GM21360 (cell line): Measurements from ENCODE around the gene RABL6.

Experiments used
- ATAC-seq: cut with Tn5 transposase; IDR thresholded peaks from one replicate; pipeline ENCODE4 v1.9.1; 2021; ENCODE audit warnings: mild to moderate bottlenecking, moderate library complexity; ENCODE audit not compliant: unreplicated experiment

The RABL6 gene

DNA sequence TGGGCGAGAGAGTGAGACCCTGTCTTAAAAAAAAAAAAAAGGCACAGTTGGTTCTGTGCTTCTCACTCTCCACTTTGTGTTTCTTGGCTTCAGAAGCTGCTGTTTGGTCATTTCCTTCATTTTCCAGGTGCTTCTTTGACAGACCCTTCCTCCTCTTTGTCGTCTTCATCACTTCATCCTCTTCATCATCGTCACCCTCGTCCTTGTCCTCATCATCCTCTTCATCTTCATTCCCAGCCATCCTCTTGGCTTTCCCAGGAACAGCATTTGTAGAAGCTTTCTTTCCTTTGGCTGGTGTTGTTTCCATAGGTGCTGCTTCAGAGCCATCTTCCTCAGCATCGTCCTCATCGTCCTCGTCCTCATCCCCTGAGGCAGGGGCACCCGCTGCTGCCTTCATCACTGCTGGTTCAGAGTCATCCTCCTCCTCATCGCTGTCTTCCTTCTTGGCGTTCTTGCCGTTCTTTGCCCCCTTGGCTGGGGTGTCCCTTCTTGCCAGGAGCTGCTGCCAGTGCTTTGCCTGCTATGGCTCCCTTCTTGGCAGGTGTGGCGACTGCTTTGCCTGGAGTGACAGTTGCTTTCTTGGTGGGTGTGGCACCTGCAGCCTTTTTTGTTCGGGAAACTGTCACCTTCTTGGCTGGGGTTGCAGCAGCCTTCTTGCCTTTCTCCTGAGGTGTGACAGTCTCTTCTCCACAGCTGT lies 7.1 kb downstream of the RABL6 start:
- ATAC-seq: no peak

DNA sequence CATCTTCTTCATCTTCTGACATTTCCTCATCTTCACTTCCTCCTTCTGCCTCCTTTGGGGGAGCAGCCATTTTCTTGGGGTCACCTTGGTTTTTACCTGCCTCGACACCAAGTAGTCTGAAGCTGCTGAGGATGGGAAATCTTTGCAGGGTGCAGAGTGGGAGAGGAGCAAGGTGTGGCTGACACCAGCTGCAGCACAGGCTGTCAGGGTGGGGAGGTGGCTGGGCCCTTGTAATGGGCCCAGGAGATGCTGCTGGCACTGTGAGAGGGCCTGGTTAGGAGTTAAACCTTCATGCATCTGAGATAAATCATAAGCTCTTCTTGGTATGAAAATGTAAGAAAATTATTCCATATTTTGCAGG lies 7.7 kb downstream of the RABL6 start:
- no peak for ATAC-seq

DNA sequence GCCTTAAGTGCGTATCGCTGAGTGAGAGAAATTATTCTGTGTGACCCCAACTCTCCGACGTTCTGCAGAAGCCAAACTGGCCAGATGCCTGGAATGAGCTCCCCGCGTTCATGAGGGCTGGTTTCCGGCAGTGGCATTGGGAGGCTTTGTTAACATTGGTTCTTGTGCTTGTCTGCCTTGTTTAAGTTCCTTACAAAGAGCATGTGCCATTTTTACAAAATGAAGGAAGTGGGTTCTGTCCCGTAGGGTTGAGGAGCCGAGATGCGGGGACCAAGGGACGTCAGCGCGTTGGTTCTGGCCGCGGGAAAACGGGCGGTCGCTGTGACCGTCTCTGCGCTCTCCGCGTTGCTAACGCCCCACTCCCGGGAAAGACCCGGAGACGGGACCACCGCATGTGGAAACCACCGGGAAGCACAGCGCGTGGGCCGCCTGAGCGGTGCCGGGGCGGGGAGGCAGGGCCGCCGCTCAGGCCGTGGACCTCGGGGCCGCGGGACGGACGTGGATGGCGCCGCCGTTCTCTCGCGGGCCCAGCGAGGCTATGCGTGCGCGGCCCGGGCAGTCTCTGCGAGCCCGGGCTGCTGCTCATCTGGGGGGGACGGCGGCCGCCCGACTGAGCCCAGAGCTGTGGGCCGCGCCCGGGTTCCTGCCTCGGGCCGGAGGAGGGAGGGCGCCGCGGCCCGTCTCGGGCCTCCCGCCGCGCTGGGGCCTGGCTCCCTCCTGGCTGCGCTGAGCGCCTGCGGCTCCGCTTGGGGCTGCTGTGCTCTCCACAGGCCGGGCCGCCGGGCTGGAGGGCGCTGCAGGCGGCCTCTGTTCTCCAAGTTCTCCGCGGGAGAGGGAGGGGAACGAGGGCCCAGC lies 13.4 kb downstream of the RABL6 start:
- no peak for ATAC-seq

DNA sequence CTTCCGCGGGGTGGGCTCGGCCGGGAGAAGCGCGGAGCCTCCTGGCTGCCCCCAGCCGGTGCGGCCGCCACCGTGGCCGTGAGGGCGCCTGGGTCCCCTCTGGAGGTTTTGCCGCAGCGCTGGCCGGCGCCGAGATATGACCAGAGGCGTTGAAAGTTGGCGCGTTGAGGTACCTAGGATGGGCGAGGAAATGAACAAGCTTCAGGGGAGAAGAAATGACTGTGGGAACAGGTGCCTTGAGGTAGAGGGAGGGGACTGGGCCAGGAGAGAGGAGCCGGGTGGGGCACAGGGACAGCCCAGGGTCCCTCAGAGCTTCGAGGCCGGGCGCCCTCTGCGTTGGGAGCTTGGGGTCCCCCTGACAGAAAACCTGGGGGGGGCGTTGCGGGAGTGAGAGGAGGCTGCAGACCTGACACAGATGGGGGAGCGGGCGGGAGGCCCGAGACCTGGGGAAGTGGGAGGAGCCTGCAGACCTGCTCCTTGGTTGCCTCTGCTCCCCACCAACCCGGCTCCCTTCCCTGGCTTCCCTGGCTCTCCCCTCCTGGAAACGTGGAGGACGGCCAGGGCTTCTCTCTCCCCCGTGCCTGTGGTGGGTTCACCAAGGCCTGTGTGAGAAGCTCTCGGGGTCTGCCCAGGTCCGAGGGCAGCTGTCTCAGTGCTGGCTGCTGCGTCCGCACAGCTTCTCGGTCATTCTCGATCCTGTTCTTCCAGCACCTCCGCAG lies 14.2 kb downstream of the RABL6 start:
- no peak for ATAC-seq

DNA sequence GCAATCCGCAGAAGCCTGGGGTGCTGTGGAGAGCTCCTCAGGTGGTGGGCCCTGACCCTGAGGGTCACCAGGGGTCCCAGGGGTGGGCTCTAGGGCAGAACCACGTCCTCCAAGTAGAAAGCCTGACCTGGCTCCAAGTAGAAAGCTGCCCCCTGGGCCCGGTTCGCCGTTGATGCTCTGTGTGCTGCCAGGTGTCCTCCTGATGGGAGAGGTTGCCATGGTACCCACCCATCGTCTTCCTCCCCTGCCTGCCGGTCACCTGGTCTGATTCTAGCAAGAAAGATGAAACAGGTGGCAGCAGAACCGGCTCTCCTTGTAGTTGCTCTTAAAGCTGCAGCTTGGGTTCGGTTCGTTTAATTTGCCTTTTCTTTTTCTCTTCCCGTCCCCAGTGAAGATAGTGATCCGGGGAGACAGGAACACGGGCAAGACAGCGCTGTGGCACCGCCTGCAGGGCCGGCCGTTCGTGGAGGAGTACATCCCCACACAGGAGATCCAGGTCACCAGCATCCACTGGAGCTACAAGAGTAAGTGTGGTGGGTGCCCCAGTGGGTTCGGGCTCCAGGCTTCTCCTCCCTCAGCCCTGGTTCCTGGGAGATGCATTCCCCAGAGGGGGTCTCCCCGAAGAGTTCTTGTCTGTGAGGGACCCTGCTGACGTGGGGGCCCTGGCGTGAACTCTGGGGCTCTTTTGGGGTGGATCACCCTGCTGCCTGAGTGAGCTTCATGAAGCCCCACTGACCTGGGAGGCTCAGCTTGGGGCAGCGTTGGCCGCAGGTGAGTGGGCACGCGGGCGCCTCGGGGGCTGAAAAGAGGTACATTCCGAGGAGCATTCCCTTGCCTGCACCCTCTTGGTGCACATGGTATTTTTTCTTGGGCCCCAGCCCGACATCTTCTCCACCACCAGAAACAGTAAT lies 15.6 kb downstream of the RABL6 start:
- ATAC-seq: no peak

DNA sequence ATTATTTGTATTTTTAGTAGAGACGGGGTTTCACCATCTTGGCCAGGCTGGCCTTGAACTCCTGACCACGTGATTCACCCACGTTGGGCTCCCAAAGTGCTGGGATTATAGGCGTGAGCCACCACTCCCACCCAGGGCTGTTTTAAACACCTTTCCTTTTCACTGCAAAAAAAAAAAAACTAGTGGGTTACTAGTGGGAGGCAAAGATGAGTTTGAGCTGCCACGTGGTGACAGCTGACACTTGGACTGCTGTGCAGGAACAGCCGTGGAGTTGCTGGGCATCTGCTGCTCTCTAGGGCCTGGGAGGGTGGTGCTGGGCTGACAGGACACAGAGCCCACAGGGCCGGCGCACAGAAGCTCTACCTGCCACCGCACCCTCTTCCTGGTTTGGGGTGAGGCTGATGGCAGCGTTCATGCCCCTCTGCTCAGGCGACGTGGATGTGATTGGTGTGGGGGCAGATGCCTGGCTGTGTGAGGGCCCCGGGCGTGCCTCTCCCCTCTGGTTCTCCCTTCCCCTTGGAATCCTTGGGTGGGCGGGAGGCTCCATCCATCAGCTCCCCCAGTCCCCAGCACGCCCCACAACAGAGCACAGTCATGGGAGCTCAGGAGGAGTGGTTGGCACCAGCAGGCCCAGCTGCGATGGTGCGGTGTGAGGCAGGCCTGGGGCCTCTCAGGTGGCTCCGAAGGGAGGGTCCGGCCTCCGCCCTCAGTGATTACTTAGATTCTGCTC lies 16.9 kb downstream of the RABL6 start:
- no peak for ATAC-seq

DNA sequence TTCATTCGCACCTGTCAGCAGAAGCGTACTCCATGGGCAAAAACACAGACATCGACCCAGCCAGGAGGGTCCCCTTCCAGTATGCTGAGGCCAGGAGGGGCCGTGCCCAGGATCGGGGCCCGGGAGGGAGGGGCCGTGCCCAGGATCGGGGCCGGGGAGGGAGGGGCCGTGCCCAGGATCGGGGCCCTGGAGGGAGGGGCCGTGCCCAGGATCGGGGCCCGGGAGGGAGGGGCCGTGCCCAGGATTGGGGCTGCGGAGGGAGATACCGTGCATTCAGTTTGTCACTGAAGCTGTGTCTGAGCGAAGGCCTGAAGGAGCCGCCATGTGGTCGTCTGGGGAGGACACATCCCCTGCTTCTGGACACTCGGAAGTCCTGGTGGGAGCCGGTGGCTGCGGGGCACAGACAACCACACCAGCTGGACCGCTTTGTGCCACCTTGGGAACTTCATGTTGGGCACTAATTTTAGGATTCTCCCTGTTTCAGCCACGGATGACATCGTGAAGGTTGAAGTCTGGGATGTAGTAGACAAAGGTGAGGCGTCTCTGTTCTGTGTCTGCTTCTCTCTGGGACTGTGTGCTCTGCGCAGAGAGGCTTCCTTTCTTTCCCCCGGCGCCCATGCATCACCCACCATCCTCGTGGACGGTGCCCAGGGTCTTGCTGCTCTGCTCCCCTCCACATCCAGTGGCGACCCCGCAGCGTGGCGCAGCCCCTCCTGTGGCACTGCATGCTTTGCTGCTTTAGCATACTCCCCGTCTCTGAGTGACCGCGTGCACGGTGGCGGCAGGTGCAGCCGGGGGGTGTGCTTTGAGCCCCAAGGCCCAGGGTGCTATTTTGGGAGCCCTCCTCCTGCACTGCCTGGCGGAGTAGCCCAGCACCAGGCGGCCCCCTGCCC lies 17.8 kb downstream of the RABL6 start:
- ATAC-seq: no peak

DNA sequence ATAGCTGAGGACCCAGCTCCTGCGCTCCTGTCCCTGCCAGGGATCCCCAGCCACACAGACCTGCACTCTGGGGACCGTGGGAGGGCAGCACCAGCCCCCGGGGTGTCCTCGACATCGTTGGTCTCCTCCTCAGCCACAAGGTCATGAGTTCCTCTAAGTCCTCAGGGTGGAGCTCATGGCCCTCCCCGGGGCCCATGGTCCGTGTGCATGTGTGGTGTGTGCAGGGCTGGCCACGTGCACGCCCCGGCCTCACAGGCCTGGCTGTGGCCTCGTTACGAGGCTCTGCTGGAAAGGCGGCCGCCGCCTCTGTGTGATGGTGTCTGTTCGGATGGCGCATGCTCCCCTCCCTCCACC lies 18.4 kb downstream of the RABL6 start:
- no peak for ATAC-seq

DNA sequence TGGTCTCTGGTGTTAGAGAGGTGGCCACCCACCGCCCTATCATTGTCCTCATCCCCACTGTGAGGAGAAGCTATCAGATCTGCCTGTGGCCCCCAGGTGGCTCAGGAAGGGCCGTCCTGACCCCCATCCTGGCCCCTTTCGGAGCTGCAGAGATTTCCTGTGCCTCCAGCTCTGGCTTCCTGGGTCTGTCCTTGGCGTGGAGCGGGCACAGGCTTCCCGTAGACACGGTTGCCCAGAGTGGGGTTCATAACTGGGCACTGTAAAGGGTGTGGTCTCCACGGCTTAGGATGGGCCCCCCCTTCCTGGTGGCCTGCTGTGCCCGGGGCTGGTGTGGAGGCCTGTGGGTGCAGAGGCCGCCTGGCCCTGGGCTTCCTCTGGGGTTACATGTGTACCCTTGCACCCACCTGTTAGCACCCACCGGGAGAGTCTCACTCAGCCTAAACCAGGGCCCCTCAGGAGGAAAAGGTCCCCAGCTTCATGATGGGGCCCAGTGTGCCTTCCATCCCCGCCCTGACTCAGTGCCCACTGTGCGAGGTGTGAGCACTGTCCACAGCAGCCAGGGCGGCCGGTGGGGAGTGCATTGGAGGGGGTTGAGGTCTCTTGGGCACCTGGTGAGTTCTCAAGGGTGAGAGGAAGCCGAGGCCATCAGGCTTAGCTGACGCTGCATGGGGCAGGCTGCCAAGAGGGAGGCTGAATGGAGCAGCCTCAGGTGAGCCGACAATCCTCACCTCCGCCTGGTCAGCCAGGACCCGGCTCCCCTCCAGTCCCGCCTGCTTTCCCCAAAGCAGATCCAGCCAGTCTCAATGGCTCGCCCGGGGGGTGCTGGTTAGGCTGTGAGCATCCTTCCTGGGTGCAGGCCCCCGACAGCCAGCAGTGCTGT lies 19.2 kb downstream of the RABL6 start:
- ATAC-seq: no peak

DNA sequence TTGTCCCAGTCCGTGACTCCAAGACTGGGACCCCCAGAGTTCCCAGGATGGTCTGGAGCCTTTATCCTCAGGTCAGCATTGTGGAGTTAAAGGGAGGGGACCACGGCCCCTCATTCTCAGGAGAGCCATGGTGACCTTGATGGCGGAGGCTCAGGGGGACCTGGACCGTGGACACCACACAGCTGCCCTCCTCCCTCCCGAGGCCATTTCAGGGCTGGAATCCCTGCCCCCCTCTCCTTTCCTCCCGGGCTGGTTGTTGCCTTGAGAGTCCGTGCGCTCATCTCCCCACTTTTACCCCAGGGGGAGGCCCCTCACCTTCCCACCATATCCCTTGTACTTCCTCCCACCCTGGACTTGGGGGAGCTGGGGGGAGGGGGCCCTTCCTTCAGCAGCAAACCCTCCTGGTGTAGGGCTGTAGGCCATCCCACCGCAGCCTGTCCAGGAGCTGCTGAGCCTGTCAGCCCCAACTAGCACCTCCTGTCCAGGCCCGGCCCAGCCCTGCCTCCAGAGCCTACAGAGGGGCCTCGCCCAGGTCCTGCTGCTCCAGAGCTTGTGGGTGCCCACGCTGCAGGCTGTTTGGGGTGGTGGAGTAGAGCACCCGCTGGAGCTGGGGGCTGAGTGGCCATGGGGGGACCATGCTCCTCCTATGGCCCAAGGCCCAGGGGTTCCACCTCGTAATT lies 20.2 kb downstream of the RABL6 start:
- ATAC-seq: no peak

DNA sequence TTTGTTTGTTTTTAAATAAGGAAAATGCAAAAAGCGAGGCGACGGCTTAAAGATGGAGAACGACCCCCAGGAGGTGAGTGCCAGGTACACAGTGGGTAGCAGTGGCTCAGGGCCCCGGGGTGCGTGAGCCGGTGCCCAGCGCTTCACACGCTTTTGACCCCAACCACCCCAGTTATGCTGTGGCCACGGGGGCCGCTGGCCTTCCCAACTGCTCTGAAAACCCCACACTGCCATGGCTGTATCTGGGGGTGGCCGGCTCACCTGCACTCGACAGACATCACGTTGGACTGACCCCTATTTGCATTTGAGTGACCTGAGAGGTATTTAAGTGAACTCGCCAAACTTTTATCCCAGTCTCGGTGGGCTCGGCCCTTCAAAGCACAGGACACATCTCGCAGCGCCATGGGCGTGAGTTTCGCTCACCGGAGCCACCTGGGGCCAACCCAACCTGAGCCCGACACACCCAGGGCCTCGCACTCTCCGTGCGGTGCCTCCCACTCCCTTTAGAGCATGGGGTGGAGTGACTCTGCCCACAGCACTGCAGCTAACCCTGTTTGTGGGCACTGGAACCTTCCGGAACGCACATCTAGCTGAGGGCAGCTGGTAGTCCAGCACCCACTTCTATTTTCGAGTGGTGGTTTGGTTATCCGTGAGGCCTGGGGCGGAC lies 20.9 kb downstream of the RABL6 start:
- ATAC-seq: no peak

DNA sequence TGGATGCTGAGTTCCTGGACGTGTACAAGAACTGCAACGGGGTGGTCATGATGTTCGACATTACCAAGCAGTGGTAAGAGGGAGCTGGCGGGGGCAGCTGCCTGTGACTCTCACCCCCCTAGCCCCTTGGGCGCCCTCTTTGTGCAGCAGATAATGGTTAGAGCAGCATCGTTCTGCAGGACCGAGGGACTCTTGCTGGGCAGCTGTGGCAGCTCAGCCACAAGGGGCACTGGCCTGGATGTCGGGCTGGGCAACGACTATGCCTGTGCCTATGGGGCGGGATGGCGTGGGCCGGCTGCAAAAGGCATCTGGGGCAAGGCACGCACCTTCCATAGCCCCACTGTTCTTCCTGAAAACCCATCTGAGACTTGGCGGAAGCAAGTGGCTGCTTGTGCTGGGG lies 21.7 kb downstream of the RABL6 start:
- ATAC-seq: no peak

DNA sequence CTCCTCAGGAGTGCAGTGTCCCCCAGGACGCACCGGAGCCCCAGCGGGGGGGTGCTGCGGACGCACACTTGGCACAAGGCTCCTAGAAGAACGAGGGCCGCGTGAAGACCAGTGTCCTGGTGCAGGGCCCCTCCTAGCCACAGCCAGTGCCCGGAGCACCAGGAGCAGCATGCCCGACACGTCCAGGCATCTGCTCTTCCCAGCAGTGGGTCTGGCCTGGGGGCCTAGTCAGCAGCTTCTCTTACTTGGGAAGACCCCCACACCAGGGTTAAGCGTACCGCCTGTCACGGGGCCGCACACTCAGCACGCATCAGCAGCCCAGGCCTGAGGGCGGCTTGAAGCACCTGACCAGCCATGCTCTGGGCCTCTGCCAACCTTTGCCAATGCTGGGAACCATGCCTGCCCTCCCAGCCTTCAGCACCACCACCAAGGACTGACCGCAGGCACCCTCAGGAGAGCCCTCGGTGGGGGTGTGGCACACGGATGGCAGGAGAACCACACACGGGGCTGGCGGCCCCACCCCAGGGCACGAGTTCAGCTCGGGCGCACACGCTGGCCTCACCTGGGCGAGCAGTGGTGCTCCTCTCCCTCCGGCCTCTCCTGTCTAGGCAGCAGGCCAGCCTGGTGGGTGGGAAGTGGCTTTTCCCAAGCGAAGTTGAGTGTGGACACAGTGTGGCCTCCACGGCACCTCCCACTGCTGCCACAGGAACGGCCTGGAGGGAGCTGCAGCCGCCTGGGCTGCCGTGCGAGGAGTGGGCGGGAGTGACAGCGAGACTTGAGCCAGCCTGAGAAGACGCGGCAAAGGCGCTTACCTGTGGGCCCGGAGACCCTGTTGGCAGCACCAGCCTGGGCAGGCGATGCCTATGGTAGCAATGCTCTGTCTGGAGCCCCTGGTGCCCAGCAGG lies 22.5 kb downstream of the RABL6 start:
- ATAC-seq: no peak

DNA sequence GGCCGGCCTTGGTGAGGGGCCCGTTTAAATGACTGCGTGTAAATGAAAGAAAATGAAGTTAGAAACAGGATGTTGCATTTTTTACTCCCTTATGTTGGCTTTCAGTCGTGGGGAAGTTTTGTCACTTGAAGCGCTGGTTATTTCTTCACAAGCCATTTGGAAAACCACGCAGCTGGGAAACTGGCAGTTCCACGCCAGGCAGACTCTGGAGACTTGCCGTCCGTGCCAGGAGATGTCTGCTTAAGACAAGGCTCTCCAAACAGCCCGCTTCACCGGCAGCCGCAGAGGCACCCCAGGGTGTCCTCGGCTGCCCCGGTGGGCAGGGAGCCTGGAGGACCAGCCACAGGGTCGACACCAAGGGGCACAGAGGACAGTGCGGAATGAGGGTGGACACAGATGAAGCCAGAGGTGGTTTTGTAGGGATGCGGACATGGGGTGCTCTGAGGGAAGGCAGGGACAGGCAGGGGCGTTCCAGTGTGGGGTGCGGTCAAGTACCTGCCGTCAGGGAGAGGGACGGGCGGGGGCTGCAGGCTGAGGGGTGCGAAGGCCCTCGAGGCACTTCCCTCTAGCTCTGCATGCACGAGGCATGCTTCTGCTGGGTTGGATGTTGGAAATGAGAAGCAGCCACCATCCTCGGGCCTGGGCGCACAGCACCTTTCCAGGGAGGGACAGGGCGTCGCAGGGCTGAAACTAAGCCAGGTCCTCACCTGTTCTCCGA lies 23.4 kb downstream of the RABL6 start:
- no peak for ATAC-seq

DNA sequence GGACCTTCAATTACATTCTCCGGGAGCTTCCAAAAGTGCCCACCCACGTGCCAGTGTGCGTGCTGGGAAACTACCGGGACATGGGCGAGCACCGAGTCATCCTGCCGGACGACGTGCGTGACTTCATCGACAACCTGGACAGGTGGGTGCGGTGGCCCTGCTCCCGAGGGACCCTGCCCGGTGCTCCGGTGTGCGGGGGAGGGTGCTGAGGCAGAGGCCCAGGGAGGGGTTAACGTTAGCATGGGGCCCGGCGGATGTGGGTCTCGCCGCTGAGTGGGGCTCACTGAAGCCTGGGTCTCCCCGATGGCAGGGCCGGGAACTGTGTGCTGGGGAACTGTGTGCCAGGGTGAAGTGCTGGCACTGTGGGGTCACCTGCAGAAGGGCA lies 24.0 kb downstream of the RABL6 start:
- no peak for ATAC-seq

DNA sequence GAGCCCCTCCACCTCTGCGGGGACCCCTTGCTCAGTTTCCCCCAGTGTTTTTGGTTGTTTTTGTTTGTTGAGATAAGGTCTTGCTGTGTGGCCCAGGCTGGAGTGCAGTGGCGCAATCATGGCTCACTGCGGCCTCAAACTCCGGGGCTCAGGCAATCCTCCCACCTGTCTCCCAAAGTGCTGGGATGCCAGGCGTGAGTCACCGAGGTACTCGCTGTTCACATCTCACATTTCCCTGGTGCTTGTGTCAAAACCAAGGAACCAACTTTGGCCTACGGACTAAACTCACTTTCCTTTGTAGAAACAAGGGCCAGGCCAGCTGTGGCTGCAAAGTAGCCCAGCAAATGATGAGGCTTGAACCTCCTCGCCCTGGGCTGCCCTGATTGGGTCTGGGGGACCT lies 24.8 kb downstream of the RABL6 start:
- no peak for ATAC-seq
